Stomach (tissue), 4 donors: ENCODE measurements around the gene STXBP6.

ENCODE experiments used
- CTCF ChIP-seq, 7 experiments: fragments of 450-650 bp in 4 of 7; fragments of 200-600 bp in 3 of 7; sonication (generic) in 3 of 7; IDR thresholded peaks; one replicate each; pipeline ENCODE4 v1.5.1; 2016 to 2019; ENCODE audit warnings: antibody characterized with exemption in 7 of 7, control low read depth in 2 of 7, mild to moderate bottlenecking in 1 of 7
- POLR2A ChIP-seq, 4 donors: fragments of 450-650 bp; IDR thresholded peaks; one replicate each; pipeline ENCODE4 v1.6.1; 2016; ENCODE audit warnings: antibody characterized with exemption in 4 of 4, control low read depth in 2 of 4, mild to moderate bottlenecking in 1 of 4, moderate library complexity in 1 of 4

- TF ChIP-seq POLR2A (IDR thresholded peaks at IDR 0.05) (no peak), CTCF (IDR thresholded peaks at IDR 0.05) (no peak)
Measured at GRCh38 chr14:25019892-25020291, 30.1 kb downstream of the STXBP6 start.
